Measurements from ENCODE around the gene ITIH6. TPM values are rescaled to one million over a fixed set of nuclear protein-coding genes. Genes with fewer than 3 reads are reported as not detected.

Gene ITIH6
- total RNA-seq, 1 experiment from 2014 or later = not detected

DNA sequence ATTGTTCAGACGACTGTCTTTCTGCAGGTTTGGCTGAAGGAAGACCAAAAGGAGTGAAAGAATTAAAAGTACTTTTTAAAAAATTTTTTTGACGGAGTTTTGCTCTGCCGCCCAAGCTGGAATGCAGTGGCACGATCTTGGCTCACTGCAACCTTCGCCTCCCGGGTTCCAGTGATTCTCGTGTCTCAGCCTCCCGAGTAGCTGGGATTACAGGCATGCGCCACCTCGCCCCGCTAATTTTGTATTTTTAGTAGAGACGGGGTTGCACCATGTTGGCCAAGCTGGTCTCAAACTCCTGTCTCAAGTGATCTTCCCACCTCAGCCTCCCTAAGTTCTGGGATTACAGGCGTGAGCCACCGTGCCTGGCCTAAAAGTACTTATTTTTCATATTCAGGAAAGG lies 86.3 kb downstream of the ITIH6 start:
- DNase-seq (ENCODE audit: low spot score) = no peak

DNA sequence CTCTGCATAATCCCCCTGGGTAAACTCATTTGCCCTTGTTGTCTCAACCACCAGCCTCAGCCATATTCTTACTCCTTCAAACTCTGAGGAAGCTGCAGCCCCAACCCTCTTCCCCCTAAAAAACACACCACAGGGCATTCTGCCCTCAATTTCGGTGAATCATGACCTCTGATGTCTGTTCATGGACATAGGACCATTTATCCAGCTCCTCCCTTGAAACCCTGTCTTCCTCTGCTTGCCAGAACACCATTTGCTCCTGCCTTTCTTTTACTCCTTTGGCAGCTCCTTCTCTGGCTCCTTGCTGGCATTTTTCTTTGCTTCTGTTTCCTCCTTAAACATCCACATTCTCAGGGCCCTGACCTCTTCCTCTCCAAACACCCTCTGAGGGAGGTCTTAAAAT lies 87.1 kb downstream of the ITIH6 start:
- no peak for DNase-seq (ENCODE audit: low spot score)

DNA sequence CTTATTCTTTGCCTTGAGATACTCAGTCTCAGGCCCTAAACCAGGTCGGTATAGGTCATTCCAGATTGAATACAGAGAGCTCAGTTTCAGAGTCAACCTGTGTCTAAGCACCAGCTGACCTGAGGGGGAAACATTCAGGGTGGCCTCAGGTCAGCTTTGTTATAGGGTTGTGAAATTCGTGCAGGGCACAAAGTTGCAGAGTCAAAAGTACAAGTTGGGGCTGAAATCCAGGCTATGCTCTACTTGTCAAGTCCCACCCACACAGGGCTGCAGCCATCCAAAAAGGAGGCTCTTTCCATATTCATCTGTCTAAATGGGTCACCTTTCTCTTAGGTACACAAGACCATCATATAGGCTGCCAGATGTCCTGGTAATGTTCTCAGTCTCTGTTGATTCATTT lies 89.7 kb downstream of the ITIH6 start:
- no peak for DNase-seq (ENCODE audit: low spot score)

Other genes starting within 250 kb of the ITIH6 start
- 130 and 139 TPM in 2 replicates for gene MAGED2, start 9.5 kb upstream of the ITIH6 start, total RNA-seq (2014; rRNA removed; shearing (Covaris generic))
- 3.3 and 6.3 TPM in 2 replicates for gene TRO, start 122.6 kb upstream of the ITIH6 start, total RNA-seq (2014; rRNA removed; shearing (Covaris generic))
- gene PFKFB1, start 195.9 kb upstream of the ITIH6 start, total RNA-seq (2014; rRNA removed; shearing (Covaris generic)) = not detected in 2 replicates
- gene APEX2, start 202.1 kb upstream of the ITIH6 start, total RNA-seq (2014; rRNA removed; shearing (Covaris generic)) = 16.4 and 19.2 TPM in 2 replicates
- gene ALAS2, start 232.7 kb upstream of the ITIH6 start, total RNA-seq (2014; rRNA removed; shearing (Covaris generic)) = not detected in 2 replicates